HG02870 (cell line): ENCODE data around the gene LTBP4.

Source experiments
- ATAC-seq: cut with Tn5 transposase; IDR thresholded peaks from one replicate; pipeline ENCODE4 v1.9.1; 2021; ENCODE audit warnings: mild to moderate bottlenecking, moderate library complexity; ENCODE audit not compliant: unreplicated experiment

The LTBP4 gene

DNA sequence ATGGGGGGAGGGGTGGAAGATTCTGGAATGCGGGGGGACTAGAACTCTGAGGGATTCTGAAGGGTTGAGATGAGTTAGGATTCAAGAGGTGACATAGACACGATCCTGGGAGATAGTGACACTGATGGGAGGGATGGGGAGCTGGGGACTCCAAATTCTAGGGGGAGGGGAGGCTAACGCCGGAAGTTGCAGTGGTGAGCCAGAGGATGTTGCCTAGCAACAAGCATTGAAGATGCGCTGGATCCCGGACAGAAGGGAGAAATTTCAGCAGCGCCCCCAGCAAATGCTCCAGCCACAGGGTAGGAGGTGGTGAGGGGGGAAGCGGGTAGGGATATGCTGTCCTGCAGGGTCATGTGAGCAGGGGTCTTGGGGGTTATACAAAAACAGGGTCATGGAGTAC is 6.9 kb upstream of the LTBP4 start:
- no peak for ATAC-seq

DNA sequence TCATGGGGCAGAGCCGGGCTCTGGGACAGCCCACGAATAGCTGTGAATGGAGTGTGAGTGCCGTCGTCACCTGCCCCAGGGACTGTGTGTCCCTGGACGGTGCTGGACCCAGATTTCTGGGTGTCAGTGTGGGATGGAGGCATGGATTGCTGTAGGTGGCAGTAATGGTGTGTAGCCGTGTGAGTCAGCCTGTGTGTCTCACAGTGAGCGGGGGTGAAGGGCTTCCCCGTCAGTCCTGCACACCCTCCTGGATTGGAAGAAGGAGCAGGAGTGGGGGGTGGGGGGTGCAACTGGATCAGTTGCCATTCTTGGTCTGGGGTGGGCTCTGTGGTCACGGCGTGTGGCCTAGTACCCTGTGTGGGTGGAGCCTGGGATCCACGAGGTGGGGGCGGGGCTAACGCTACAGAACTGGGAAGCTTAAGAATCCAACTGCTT is 6.5 kb upstream of the LTBP4 start:
- no peak for ATAC-seq

DNA sequence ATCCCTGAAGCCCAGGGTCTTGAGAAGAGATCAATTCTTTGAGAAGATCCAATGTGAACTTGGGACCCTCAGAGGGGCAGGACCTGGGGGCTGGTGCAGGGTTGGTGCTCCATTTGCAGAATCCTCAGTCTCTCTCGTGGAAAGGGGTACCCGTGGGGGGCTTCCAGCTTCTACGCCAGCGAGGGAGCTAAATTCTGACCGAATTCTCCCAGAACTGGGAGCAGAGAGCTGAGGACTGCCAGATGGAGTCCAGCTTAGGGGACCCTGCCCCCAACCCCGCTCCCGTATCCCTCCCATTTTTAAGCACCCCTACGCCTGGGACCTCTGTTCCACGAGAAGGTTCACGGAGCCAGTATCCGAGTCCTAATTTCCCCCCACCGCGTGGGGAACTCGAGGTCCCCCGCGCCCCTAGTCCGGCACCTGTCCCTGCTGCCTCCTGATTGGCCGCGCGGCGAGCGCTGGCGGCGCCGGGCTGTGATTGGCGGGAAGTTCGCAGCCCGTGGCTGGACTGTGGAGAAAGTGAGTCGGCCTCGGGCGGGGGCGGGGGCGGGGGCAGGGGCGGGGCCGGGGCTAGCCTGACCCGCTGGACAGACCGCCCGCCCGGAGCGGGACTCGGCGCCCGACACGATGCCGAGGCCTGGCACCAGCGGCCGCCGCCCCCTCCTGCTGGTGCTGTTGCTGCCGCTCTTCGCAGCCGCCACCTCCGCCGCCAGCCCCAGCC is 4.4 kb upstream of the LTBP4 start:
- no peak for ATAC-seq

DNA sequence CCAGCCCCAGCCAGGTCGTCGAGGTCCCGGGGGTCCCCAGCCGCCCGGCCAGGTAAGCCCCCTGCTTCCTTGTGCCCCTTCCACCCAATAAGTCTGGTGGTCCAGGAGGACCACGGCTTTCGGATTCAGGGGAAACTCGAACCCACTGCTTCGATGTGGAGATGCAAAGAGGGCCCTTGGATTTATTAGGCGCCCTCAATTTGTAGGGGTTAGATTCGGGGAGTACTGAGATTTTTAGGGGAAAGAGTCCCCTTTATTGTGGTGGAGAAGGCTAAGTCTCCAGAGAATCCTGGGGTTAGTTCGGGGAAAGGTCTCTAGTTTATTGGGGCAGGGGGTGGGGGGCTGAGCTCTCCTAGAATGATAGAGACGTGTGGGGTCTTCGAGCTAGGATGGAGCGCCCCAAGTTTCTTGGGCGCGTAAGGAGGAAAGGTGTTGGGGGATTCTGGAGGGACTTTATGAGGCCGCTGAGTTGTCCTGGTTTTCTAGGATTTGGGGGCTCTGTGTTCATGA is 3.8 kb upstream of the LTBP4 start:
- no peak for ATAC-seq

DNA sequence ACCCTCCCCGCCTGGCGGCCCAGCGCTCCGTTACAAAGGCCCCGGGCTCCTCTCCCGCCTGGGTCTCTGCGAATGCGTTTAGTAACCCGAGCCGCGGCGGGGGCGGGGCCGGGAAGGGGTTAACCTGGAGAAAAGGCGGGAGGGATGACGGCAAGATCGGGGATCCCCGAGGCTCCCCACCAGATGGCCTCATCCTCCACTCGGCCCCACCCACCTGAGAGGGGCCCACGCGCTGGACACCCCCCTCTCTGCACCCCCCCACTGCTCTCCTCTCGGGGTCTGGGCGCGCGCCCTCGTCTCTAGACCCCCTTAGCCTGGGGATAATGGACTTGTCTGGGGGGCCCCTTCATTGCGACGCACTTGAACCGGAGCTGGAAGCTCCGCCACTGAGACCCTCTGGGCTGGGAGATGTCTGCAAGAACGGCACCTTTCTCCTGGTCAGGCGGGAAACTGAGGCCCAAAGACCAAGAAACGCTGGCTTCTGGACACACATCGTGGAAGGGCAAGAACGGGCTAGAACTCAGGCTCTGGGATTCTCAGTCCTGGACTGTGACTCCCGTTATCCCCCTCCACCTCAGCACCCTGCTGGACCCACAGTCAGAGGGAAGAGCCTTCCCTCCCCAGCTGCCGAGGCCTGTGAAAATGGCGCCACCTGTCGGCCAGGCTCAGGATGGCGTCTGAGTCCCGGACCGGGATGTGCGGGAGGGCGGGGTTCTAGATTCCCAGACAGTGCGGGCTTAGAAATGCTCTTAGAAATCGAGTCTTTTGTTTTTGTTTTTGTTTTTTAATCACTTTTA is 2.9 kb upstream of the LTBP4 start:
- ATAC-seq: no peak

DNA sequence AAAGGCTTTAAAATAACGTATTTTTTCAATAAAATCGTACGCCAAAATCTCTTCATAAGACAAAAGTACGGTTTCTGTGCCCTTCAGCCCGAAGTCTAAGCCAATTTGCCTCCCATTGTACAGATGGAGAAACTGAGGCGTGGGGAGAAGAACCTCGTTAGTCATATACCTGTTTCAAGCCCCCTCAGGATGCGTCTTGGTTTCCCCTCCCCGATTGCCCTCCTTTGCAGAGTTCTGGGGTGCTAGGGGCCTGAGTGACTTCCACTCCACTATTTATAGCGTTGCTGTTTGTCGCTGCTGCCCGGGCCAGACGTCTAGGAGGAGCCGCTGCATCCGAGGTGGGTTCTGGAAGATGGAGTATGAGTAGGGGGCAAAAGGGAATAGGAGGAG is 2.3 kb upstream of the LTBP4 start:
- ATAC-seq: no peak

DNA sequence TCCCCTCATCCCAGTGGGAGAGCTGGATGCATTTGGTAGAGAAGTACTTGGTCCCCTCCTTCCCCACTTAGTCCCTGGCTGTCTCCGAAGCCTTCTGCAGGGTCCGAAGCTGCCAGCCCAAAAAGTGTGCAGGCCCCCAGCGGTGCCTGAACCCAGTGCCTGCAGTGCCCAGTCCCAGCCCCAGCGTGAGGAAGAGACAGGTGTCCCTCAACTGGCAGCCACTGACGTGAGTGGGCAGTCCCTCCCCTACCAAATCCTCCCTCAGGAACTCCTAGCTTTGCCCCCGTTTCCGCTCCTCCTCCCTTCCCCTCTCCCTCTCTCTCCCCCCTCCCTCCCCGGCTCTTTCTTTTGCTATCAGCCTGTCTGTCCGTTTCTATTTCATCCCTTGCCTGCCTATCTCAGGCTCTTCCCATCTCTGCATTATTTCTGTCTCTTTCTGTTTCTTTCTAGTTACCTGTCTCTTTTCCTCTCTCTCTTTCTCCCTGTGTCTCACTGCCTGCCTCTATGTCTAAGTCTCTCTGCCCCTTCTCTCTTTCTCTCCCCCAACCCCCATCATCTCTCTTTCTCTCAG is 1.8 kb upstream of the LTBP4 start:
- no peak for ATAC-seq

DNA sequence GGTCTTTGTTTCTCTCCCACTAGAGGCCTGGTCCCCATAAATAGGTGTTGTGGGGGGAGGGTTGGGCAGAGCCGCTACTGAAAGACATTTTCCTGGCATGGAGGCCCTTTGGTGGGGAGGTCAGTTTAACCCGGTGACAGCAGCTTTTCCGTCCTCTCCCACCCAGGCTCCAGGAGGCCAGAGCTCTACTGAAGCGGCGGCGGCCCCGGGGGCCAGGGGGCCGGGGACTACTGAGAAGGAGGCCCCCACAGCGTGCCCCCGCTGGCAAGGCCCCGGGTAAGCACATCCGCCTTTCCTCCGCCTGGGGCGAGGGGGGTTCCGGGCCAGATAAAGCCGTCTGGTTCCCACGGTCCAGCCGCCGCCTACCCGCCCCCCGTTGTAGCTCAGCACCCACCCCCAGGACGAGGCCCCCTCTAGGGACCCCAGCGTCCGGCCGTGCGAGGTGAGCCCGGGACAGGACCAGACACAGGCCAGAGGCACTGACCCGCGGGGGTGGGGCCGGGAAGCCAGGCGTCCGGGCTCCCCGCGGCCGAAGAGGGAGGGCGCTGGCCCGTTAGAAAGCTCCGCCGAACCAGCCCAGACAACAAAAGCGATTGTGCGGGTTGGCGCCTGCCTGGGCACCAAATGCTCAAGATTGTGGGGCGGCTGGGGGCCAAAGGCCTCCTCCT is 1.1 kb upstream of the LTBP4 start:
- ATAC-seq: no peak

DNA sequence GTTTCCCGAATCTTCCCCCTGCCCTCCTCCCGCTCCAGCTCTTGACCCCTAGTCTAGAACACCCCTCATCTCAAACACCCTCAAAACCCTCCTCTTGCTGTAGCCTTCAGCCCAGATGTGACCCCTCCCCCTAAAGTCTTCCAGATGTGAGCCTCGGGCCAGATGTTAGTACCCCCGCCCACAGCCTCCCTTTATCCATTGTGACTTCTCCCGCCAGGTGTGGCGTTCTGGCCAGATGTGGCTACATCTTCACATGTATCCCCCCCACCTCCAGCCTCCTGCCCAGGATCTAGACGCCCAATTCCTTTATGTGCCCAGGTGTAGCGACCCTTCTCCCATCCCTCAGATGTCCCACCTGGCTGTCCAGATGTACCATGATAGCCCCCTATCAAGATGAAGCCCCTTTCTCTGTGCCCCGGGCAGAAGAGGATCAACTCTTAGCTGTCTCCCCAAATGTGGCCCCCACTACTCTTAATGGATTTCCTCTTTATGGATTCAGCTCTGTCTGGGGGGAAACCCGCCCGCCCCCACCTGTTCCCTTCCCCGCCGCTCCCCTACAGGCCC is 517 bp upstream of the LTBP4 start:
- no peak for ATAC-seq

DNA sequence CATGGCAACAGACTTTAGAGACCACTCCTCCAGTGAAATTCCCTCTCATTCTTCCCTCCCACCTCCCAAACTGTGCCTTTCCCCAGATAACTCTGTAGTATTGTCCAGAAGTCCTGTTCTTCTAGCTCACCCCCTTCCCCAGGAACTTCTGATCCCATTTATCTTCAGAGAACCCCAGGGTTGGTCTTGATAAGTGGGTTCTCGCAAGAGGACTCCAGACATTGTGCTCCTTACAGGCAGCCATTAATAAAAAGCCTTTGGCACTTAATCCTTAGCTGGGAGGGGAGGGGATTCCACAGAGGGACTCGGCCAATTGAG is 1.9 kb downstream of the LTBP4 start:
- ATAC-seq: no peak

DNA sequence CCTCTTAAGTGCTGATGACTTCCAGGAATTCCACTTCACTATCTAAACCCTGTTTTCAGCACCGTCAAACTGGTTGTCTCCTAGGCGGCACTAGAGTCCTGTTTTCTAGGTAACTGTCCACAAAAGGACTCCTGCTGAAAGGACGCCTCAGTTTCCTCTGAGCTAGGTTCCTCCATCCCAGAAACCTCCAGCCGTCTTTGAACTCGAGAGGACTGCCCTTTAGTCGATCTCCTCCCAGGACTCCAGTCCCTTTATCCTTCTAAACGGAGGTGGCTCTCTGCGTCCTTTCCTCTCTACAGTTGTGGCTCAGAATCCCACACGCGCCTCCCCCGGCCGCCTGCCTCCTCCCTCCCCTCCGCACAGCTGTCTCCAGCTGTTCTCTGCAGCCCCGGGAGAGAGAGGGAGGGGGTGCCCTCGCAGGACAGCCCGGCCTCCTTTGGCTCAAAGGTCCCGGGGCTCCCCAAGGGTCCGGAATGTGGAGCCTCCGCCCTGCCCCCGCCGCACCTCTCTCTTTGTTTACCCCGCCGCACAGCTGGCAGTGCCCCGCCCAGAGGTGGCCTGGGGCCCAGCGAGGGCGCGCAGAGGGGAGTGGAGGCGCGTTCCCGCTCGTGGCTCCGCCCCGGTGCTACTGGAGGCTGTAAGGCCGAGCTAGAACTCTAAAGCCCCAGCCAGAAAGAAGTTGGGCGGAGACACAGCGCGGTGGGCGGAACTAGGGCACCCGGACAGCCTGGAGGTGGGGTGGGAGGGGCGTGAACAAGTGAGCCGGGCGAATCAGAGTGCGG is 2.4 kb downstream of the LTBP4 start:
- peak; percentile 73 for ATAC-seq

DNA sequence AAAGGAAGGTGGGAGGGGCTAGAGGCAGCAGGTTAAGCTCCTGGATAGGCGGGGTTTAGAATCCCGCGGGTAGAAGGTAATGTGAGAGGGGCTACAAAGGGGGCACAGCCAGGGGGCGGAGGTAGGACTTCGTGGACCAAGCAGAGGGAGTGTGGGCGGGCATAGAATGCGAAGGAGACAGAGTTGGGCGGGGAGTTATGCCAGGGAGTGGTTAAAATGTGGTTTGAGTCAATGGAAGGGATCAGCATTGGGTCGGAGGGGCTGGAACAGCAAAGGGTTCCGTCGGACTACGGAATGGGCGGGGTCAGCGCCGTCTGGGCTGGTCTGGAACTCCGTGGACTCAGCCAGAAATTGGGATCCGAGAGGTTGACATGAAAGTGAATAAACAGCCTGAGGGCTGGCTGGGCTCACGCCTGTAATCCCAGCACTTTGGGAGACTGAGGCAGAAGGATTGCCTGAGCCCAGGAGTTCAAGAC is 3.0 kb downstream of the LTBP4 start:
- no peak for ATAC-seq

DNA sequence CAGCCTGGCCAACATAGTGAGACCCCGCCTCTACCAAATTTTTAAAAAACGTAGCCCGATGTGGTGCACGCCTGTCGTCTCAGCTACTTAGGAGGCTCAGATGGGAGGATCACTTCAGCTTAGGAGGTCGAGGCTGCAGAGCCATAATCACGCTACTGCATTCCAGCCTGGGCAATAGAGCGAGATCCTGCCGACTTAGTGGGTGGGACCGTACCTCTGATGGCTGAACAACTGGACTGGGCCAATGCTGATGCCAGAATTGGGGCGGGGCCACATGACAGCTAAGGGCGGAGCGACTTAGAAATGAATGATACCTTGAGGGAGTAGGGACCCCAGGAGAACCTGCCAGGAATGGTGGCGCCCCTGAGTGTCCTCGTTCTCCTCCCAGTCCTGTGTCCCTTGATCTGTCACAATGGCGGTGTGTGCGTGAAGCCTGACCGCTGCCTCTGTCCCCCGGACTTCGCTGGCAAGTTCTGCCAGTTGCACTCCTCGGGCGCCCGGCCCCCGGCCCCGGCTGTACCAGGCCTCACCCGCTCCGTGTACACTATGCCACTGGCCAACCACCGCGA is 3.6 kb downstream of the LTBP4 start:
- no peak for ATAC-seq

DNA sequence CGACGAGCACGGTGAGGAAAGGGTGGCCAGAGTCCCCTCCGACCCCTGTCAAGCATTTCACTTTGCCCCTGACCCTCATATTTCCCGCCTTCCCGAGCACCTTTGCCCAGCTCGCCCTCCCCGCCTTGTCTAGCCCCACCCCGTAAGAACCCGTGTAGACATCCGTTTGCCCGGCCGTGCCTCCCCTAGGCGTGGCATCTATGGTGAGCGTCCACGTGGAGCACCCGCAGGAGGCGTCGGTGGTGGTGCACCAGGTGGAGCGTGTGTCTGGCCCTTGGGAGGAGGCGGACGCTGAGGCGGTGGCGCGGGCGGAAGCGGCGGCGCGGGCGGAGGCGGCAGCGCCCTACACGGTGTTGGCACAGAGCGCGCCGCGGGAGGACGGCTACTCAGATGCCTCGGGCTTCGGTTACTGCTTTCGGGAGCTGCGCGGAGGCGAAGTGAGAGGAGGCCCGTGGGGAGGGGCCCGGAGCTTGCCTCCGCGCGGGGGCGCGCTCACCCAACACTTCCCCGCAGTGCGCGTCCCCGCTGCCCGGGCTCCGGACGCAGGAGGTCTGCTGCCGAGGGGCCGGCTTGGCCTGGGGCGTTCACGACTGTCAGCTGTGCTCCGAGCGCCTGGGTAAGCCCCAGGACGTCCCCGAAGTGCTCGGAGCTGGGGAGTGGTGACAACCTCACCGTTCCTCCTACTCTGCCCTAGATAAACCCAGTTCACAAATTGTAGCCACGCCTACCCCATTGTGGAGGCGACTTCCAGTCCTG is 4.2 kb downstream of the LTBP4 start:
- no peak for ATAC-seq

DNA sequence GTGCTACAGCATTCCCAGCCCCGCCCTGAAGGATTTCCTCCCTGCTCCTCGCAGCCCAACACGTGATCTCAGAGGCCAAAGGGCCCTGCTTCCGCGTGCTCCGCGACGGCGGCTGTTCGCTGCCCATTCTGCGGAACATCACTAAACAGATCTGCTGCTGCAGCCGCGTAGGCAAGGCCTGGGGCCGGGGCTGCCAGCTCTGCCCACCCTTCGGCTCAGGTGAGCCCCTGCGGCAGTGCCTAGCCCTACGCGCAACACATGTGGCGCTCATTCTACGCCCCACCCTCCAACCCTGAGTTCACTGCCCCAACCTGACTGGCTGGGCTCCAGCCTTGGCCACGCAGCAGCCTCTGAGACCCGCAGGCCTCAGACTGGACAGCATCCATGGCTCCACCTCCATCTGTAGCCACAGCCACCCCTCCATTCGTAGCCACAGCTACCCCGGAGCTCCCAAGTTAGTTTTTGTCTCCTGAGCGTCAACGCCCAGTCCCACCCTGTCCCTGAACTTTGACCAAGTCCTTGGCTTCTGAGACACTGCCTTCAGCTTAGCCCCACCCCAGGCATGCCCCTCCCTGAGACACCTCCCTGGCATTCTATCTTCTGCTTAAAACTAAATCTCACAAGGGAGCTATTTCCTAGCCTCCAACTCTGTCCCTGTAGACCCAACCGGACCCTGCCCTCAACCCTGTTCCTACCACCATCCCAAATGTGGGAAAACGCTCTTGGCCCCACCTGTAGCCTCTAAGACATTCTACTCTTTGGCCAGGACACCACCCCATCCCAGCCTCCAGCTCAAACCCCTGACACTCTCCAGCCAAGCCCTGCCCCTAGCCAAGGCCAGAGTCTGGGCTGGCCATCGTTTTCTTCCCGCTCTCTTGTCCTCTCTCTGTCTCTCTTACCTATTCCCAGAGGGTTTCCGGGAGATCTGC is 6.4 kb downstream of the LTBP4 start:
- ATAC-seq: no peak

DNA sequence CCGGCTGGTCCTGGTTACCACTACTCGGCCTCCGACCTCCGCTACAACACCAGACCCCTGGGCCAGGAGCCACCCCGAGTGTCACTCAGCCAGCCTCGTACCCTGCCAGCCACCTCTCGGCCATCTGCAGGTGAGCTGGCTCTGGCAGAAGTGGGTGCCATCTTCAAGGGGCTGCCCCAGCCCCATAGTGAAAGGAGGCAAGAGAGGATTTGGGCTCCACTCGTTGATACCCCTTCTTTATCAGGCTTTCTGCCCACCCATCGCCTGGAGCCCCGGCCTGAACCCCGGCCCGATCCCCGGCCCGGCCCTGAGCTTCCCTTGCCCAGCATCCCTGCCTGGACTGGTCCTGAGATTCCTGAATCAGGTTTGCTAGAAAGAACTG is 7.1 kb downstream of the LTBP4 start:
- no peak for ATAC-seq

DNA sequence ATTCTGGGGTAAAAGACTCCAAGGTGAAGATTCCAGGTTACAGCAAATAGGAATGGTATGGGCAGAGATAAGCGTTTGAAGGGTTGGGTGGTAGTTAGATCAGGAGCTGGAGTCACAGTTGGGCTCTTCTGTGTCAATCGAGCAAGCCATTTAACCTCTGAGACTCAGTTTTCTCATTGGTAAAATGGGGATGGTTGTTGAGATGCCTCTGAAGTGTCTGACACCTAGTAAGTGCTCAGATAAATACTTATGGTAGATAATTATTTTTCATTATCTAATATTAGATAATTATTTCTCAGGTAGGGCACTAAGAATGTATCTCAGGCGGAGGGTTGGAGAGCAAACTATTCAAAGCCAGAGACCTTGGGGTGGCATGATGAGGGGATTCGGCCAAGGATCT is 7.8 kb downstream of the LTBP4 start:
- no peak for ATAC-seq
